ENCODE measurements around the gene CBX8.
A peak's percentile ranks its signal among the peaks of the same experiment; 100 is the strongest.

- TF ChIP-seq CTCF (IDR thresholded peaks at IDR 0.05) (peak; percentile 29 to 59 (median 38)), POLR2A (IDR thresholded peaks at IDR 0.05) (no peak)
These were observed 37.9 kb upstream of the CBX8 start for GRCh38 chr17:79834565-79835469.

Measured in thyroid gland (tissue), 4 donors.